KG1 (cell line): ENCODE measurements around the gene FOSL2.

ENCODE experiments used
- DNase-seq: peaks from one replicate; lab custom pipeline; 2025; lab: John Stamatoyannopoulos, UW

The FOSL2 gene

DNA sequence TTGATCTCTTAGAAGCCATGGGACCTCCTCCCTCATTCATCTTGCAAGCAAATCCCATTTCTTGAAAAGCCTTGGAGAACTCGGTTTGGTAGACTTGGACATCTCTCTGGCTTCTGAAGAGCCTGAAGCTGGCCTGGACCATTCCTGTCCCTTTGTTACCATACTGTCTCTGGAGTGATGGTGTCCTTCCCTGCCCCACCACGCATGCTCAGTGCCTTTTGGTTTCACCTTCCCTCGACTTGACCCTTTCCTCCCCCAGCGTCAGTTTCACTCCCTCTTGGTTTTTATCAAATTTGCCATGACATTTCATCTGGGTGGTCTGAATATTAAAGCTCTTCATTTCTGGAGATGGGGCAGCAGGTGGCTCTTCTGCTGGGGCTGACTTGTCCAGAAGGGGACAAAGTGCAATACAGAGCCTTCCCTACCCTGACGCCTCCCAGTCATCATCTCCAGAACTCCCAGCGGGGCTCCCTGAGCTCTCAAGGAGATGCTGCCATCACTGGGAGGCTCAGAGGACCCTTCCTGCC is 20.0 kb downstream of the FOSL2 start:
- DNase-seq, result no peak

DNA sequence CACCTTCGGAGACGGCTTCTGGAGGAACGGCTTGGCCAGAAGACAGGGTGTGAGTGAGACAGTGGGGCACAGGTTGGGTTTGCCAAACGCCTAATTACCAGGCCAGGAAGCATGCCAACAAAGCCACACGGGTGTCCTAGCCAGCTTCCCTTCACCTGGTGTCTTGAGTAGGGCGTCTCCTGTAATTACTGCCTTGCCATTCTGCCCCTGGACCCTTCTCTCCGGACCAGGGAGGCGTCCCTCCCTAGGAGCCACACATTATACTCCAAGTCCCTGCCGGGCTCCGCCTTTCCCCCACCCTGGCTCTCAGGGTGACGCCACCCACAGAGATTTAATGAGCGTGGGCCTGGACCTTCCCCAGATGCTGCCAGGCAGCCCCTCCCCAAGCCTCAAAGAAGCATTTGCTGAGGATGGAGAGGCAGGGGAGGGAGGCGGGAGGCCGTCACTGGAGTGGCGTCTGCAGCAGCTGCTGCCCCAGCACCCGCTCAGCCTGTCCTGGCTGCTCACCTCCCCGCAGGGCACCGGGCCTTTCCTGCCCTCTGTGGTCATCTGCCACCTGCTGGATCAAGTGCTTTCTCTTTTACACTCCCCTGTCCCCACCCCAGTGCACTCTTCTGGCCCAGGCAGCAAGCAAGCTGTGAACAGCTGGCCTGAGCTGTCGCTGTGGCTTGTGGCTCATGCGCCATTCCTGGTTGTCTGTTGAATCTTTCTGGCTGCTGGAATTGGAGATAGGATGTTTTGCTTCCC is 20.7 kb downstream of the FOSL2 start:
- DNase-seq, result no peak

DNA sequence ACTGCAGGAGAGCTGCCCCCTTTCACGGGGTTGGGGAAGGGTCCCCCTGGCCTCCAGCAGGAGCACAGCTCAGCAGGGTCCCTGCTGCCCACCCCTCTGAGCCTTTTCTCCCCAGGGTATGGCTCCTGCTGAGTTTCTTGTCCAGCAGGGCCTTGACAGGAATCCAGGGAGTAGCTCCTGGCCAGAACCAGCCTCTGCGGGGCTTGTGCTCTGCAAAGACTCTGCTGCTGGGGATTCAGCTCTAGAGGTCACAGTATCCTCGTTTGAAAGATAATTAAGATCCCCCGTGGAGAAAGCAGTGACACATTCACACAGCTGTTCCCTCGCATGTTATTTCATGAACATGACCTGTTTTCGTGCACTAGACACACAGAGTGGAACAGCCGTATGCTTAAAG is 21.2 kb downstream of the FOSL2 start:
- no peak for DNase-seq

DNA sequence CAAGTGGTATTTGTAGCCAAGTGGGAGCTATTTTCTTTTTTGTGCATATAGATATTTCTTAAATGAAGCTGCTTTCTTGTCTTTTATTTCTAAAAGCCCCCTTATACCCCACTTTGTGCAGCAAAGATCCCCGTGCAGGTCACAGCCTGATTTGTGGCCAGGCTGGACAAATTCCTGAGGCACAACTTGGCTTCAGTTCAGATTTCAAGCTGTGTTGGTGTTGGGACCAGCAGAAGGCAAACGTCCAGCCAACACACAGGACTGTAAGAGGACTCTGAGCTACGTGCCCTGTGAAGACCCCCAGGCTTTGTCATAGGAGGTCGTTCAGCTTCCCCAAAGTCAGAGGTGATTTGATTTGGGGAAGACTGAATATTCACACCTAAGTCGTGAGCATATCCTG is 21.9 kb downstream of the FOSL2 start:
- no peak for DNase-seq

DNA sequence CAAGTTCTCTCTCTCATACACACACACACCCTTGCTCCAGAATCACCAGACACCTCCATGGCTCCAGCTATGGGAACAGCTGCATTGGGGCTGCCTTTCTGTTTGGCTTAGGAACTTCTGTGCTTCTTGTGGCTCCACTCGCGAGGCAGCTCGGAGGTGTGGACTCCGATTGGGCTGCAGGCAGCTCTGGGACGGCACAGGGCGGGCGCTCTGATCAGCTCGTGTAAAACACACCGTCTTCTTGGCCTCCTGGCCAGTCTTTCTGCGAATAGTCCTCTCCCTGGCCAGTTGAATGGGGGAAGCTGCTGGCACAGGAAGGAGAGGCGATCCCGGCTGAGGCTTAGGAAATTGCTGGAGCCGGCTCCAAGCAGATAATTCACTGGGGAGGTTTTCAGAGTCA is 22.4 kb downstream of the FOSL2 start:
- DNase-seq, result no peak

DNA sequence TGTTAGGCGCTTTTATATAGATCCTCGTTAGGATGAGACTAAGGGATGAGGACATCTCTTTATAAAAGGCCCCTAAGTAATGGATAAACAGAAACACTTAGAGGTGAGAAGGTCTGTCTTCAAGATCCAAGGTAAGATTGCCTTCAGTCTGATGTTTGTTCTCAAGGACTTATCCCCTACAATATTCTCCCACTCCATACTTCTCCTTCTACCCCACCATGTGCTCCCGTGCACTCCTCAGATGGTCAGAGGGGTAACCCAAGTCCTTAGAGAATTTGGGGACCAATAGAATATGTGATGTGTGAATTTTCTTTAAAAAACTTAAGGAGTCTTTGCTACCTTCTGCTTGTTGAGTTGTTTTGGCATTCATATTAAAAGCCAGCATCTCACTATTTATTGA is 23.1 kb downstream of the FOSL2 start:
- no peak for DNase-seq

DNA sequence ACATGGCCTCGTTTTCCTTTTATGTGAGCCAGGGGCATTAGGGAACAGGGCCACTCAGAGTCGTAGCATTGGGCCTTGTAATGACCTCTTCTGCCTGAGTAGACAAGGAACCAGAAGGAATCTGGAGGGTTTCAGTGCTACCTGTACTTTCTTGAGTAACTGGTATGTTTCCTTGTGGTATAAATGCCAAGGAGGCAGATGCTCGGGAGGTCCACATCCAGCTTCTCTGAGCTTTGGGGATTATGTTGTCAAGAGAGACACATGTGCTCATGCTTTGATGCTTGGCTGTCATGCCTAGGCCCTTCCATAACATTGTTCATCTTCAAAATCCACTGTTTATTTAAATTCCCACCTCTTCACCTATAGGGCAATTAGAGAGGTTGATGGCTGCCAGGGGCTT is 26.3 kb downstream of the FOSL2 start:
- no peak for DNase-seq

DNA sequence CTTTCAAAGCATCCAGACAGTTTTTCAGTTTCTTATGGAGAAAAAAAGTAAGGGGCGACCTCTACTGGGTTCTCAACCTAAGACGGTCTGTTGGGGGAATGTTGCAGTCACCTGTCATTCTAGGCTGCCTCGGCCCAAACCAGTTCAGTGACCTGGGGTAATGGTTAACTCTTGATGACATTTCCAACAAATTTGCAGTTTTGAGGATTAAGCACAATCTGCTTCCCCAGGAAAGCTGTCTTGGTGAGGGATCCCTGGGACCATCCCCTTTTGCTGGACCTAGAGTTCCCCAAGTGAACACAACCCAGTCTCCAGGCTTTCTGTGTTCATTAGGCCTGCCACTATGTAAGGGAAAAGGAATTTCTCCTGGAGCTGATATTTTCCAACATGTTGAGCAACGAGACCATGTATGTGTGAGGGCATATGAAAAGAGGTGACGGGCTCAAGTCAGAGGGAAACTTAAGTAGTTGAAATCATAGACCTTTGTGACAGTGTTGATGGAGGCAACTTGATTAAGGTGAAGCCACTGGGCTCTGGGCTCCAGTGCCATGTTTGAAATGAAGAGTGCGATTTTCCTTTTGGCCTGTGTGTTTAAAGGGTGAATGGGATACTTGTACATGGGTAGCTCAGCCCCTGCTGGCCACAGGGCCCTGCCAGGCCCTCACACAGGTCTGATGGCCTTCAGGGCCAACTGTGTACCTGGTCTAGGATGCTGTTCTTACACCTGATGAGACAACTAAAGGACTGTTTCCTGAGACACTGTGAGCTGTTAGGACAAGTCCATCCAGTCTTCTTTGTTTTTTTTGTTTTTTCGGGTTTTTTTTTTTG is 27.0 kb downstream of the FOSL2 start:
- no peak for DNase-seq

DNA sequence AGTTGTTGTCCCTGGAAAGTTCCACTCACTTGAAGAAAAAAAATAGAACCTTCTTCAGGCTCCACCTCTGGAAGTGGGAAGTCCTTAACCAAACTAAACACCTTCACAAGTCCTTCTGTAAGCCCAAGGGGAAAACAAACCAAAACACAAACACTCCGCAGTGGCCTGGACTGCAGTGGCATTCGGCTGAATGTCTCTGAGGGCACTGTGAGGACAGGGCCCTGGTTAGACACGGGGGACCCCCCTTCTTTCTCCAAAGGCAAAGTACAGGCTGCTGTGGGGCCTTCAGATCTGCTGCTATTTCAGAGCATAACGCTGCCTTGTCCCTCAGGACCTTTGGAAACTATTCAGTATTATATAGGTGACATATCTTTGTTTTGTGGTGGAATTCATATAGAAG is 28.1 kb downstream of the FOSL2 start:
- DNase-seq, result no peak

DNA sequence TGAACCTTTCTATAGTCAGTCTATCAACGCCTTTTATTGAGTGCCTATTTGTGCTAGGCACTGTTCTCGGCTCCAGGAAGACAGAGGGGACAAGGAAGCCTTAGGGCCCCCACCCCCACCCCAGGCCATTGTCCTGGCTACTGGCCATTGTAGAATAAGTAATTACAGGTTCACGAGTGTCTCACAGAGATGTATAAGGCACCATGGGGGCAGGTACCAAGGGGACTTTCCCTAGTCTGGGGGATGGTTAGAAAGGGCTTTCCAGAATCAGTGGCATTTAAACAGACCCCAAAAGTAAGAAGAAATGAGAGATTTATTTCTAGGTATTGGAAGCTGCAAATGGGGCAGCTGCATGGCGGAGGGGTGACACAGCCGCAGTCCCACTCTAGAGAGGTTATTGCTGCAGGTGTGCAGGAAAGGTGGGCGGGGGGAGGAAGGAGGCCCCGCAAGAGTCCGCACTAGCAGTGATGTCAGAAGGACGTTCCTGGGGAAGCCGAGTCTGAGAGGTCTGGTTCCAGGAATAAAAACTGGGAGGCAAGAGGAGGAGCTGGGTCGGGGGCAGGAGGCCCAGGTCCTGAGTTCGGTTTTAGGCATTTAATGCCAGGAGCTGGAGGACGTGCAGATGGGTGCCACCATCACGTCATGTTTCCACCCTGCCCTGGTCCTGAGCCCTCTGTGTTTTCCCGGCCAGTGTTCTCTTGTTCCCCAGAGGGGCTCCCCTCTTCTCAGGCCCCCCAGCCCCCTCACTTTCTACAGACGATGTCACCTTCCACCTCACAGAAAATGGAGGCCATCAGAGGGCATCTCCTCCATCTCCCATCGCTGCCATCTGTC is 30.5 kb downstream of the FOSL2 start:
- no peak for DNase-seq

DNA sequence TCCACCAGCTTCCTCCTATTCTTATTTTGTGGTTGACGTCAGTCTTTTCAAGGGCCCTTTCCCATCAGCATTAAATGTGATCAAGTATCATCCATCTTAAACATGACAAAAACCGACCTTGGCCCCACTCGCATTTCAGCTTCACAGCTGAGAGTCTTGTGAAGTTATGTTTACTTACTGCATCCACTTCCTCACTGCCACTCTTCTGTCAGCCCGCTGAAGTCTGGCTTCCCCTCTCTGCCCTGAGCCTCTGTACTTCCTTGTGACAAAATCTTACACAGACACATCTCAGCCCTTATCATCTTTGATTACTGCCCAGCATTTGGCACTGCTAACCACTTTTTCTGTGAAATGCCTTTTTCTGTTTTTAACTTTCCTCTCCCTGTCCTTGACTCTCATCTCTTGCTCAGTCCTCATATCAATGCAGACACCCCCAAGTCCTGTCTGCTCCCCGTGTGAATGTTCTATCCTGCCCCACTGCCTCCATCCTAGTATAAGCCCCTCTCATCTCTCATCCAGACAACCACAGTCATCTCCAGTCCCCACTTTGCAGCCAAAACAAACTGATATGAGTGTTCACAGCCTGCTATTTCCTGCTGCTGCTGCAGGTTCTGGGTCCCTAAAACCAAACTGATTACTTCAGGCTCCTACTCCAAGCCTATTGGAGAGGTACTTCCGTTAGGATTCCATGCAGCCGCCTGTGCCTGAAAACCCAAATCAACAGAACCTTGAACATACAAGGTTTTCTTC is 31.4 kb downstream of the FOSL2 start:
- DNase-seq, result peak; percentile 43

DNA sequence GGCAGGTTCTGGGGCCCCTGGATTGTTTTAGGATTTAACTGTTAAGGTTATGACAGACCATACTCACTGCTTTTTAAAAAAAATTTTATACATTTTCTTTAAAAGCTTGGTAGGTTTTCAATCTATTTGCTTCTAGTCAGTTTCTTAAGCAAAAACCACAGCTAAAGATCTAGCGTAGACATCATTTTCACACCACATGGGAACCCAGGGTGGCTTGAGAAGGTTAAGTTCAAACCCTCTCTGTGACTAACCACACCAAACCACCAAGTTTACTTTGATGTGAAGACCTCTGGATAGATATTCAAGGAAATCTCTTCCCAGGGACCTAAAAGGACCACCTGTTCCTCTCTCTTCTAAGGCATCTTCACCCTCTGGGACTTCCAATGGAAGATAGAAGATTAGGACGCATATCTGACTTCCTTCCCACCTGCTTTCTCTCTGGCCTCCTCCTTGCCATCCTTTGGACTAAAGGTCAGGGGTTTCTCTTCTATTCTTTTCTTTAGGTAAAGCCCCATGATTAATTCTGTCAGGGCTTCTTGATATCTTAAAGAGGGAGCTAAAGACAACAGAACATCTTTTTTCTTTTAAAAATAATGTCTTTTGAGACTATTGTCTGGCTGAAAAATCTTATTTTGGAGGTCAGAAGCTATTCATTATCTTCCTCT is 32.3 kb downstream of the FOSL2 start:
- DNase-seq, result no peak

DNA sequence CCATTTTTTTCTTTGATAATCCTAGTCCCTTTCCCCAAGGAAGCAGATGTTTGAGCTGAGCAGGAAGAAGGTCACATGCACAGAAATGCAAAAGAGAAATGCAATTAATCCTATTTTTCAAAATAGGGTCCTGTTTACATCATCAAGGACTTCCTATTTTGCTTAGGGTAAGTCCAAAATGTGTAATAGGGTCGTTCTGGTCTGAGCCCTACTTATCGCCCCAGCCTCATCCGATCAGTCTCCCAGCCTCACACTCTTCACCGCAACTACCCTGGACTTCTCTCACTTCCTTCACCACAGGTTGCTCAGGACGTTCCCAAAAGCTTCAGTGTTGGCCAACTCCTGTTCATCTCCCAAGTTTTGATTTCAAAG is 32.8 kb downstream of the FOSL2 start:
- no peak for DNase-seq

DNA sequence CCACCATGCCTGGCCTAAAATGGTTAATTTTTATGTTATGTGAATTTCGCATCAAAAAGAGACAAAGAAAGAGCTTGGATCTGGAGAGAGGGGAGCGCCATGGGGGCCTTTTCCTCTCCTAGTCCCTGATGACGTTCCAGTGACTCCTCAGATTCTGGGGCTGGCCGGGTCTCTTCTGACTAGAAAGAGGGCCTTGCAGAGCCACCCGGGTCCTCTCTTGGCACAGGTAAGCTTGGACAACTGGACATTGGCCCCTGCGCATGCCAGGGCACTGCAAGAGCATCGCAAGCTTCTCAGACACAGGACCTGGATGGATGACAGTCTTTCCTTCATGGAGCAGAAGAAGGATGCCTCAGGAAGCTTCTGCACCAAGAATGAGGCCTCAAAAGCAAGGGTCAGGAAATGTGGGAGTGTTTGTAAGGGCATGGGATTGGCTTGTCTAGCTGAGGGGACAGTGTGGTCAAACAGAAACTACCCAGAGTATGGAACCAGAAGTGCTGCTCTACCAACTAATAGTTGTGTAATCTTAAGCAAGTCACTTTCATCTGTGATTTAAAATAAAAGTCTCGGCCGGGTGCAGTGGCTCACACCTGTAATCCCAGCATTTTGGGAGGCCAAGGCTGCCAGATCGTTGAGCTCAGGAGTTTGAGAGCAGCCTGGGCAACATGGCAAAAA is 35.2 kb downstream of the FOSL2 start:
- no peak for DNase-seq

DNA sequence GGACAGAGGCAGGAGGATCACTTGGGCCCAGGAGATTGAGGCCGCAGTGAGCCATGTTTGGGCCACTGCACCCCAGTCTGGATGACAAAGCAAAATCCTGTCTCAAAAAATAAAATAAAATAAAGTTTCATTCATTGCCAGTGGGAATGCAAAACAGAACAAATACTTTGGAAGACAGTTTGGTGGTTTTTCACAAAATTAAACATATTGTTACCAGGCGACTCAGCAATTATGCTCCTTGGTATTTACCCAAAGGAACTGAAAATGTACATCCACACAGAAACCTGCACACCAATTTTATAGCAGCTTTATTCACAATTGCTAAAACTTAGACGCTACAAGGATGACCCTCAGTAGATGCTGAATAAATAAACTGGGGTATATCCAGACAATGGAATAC is 35.8 kb downstream of the FOSL2 start:
- DNase-seq, result no peak

DNA sequence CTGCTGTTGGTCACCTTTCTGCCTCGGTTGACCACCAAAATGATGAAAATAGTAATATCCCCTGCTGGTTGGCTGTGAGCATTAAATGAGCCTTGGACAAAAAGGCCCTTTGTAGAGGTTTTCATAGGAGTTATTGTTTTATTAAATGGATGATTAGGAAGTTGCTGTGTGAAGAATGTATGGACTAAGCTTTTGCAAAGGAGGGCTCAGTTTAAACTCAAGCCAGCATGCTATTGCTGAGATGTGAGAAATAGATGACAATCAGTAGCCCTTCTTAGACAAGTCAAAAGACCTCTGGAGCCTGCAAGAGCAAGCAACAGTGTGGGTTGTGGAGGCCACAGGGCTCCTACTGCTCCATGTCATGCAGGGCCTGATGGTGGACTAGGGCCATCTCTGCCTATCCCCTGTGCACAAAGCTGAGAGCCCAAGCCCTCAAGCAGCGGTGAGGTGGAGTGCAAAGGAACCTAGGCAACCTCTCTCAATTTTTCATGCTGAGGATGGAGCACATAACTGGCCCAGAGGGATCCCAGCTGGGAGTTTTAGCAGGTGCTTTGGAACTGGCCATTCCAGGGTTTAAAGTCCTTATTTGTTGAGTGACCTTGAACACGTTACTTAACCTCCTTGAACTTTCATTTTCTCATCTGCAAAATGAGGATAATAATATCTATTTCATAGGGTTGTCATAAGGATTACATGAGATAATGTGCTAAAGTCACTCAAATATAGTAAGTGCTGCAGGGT is 37.1 kb downstream of the FOSL2 start:
- no peak for DNase-seq

DNA sequence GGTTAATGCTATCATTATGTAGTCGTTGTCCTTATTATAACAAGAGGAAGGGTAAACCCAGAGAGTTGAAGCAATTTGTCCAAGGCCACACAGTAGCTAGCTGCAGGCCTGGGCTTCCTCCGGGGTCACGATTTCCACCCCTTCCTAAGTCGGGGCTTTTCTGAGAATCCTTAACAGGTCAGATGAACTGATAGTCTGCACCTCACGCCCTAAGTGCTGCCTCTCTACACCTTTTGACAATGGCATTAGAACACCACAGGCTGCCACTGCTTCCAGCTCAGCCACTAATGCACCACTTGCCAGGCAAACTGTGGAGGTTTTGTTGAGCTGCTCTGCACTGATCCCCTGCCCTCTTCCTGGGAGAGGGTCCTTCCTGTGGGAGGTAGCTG is 37.7 kb downstream of the FOSL2 start:
- DNase-seq, result no peak

DNA sequence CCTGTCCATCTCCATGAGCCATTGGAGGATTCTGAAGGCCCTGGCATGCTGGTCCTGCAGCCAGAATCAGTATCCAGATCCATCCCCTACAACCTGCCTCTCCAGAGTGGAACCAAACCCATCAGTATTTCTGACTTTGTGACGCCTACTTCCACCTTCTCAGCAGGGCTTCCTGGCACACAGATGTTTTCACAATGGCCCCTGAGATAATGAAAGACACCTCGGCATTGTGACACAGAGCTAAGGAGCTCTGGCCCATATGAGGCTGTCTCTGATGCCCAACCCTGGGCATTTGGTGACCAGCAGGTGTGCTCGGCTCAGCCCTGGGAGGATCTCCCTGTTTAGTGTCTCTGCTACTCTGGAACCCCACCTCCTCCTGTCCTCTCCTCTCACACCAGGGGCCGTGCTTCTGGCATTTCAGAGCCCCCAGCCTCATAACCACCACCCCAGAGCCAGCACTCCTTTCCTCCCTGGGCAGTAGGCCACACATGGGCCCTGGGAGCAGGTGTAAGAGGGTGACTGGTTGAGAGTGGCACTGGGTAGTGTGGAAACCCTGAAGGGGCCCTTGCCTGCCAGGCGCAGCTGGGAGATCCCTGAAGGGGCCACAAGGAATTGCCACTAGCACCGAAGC is 38.2 kb downstream of the FOSL2 start:
- DNase-seq, result no peak

DNA sequence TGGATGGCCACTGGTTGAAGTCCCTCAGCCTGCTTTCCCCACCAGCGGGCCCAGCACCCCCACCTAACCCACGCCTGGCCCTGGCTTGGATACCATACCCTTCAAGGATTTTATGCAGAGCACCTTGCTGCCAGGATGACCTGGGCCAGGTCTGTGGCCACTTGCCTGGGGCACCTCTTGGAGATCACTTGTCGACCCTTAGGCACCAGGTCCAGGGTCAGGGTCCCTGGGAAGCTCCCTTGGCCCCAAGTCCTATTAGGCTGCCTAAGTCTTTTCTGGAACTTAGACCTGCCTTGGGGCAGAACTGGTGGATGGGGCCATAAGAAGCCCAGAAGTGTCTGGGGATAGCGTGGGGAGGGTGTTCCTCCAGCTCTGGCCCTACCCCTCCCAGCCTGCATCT is 39.1 kb downstream of the FOSL2 start:
- DNase-seq, result no peak

DNA sequence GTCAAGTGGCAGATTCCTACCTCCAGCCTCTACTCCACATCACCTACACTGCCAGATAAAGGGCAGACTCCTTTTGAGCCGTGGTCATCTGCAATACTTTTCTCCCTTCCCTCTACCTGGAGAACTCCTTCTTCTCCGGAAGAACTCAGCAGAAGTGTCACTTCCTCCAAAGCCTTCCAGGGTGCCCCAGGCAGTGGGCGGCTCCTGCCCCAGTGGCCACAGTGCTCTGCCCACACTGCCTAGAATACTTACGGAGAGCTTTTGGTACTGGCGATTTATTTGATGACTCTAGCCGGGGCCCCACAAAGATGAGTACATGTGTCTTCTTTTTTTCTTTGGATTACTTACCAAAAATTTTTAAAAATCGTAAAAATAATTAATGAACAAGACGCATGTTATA is 39.7 kb downstream of the FOSL2 start:
- DNase-seq, result no peak
